ENCODE results near the gene TNRC6A.
"Not testable (repeated sequence)": the region's sequence is repeated elsewhere in the genome, so short reads cannot be mapped to it uniquely, and the experiment has no call there.

The TNRC6A gene

DNA sequence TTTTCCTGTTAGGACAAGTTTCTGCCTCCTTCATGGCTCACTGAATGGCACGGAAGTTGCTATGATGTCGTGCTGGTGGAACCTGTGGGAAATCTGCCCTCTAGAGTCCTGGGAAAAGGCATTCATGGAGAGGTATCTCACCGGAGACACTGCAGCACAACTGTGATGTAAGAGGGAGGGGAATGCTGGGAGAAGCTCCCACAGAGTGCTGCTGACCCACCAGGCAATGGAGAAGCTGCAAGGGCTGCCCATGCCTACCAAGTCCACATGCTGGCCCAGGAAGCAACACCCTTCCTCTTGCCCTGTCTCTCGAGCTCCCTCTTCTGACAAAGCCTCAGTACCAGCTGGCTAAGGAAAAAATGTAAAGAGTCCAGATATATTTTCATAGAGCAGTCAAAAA, 71.1 kb downstream of the TNRC6A start:
- no peaks in the 10 kb centered on the region for H3K4me1 ChIP-seq (ENCODE audit: insufficient read depth, poor library complexity, severe bottlenecking)
- H3K27ac ChIP-seq (ENCODE audit: poor library complexity, severe bottlenecking), result no peak overlapping the region
- no peaks in the 10 kb centered on the region for H3K9me3 ChIP-seq (ENCODE audit: severe bottlenecking)
- no peak for DNase-seq (ENCODE audit: low spot score)
- ATAC-seq (ENCODE audit: low read depth), result peak; percentile 70
- H3K4me3 ChIP-seq (ENCODE audit: severe bottlenecking), result no peak overlapping the region
- TF ChIP-seq, protein P1, sequence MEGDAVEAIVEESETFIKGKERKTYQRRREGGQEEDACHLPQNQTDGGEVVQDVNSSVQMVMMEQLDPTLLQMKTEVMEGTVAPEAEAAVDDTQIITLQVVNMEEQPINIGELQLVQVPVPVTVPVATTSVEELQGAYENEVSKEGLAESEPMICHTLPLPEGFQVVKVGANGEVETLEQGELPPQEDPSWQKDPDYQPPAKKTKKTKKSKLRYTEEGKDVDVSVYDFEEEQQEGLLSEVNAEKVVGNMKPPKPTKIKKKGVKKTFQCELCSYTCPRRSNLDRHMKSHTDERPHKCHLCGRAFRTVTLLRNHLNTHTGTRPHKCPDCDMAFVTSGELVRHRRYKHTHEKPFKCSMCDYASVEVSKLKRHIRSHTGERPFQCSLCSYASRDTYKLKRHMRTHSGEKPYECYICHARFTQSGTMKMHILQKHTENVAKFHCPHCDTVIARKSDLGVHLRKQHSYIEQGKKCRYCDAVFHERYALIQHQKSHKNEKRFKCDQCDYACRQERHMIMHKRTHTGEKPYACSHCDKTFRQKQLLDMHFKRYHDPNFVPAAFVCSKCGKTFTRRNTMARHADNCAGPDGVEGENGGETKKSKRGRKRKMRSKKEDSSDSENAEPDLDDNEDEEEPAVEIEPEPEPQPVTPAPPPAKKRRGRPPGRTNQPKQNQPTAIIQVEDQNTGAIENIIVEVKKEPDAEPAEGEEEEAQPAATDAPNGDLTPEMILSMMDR (IDR thresholded peaks at IDR 0.05; ENCODE audit: poor library complexity, severe bottlenecking), result peak; percentile 56
- peaks cover 95% of the 10 kb centered on the region for H3K36me3 ChIP-seq (ENCODE audit: low read depth)
- H3K27me3 ChIP-seq (ENCODE audit: insufficient read depth, poor library complexity, severe bottlenecking), result no peaks in the 10 kb centered on the region

DNA sequence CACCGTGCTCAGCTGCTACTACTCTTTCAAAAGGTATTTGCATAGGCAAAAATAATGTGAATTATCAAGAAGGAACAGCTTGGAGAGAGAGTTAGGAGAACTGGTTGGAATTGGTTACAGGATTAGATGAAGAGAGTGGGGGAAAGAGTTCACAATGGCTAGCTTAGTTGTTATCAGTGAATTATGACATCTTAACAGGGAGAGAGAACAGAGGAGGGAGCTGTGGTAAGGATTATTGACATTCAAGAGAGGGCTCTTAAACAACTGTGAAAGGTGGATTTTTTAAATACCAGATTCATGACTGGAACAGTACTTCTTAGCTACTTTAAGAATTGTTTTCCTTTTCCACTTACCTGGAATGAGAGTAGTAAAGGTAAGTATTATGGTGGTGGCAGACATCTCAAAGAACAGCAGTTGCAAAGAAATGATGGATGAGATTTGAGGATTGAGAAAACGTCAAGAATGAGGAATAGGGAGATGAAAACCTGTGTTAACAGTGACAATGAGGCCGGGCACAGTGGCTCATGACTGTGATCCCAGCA, 72.4 kb downstream of the TNRC6A start:
- Histone ChIP-seq H3K27me3 (ENCODE audit: insufficient read depth, poor library complexity, severe bottlenecking) (no peaks in the 10 kb centered on the region), H3K9me3 (ENCODE audit: severe bottlenecking) (no peaks in the 10 kb centered on the region), H3K4me1 (ENCODE audit: insufficient read depth, poor library complexity, severe bottlenecking) (no peaks in the 10 kb centered on the region), H3K36me3 (ENCODE audit: low read depth) (peaks cover 95% of the 10 kb centered on the region), H3K27ac (ENCODE audit: poor library complexity, severe bottlenecking) (no peak overlapping the region), H3K4me3 (ENCODE audit: severe bottlenecking) (no peak overlapping the region)
- TF ChIP-seq, protein P1 (IDR thresholded peaks at IDR 0.05; ENCODE audit: poor library complexity, severe bottlenecking), result no peak
- ATAC-seq (ENCODE audit: low read depth), result no peak
- no peak for DNase-seq (ENCODE audit: low spot score)

DNA sequence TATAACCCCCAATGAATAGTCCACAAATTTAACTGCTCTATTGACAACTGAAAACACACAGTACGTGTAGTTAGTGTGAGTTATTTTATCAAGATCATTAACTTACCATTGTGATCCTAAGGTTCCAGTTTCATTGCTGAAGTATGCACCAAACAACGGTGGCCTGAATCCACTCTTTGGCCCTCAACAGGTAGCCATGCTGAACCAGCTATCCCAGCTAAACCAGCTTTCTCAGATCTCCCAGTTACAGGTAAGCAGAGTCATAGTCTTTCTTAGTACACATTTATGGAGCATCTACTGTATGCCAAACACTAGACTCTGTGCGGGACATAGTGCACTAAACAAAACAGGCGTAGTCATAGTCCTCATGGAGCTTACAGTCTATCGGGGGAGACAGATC, 76.0 kb downstream of the TNRC6A start:
- ATAC-seq (ENCODE audit: low read depth) (no peak), DNase-seq (ENCODE audit: low spot score) (no peak)
- Histone ChIP-seq H3K9me3 (ENCODE audit: severe bottlenecking) (no peaks in the 10 kb centered on the region), H3K4me1 (ENCODE audit: insufficient read depth, poor library complexity, severe bottlenecking) (no peaks in the 10 kb centered on the region), H3K27ac (ENCODE audit: poor library complexity, severe bottlenecking) (no peak overlapping the region), H3K4me3 (ENCODE audit: severe bottlenecking) (no peak overlapping the region), H3K27me3 (ENCODE audit: insufficient read depth, poor library complexity, severe bottlenecking) (no peaks in the 10 kb centered on the region), H3K36me3 (ENCODE audit: low read depth) (peaks cover 97% of the 10 kb centered on the region)
- TF ChIP-seq, protein P1 (IDR thresholded peaks at IDR 0.05; ENCODE audit: poor library complexity, severe bottlenecking), result no peak

DNA sequence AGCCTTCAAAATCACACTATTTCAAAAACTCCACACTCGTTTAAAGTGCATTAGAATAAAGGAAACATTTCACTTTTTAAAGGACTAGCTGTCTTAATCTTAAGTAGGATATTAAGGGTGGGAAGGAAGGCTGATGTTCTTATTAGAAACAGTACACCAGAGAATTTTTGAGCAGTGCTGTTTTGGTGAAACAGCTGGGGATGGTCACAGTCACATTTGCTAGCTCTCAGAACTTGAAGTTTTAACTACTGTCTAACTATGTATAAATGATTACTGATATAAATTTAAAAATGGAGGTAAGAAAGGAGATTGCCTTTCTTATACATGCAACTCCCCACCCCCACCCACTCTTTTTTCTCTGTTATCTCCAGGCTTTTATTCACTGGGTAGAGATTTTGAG, 77.8 kb downstream of the TNRC6A start:
- Histone ChIP-seq H3K27me3 (ENCODE audit: insufficient read depth, poor library complexity, severe bottlenecking) (no peaks in the 10 kb centered on the region), H3K9me3 (ENCODE audit: severe bottlenecking) (no peaks in the 10 kb centered on the region), H3K4me3 (ENCODE audit: severe bottlenecking) (no peak overlapping the region), H3K27ac (ENCODE audit: poor library complexity, severe bottlenecking) (no peak overlapping the region), H3K4me1 (ENCODE audit: insufficient read depth, poor library complexity, severe bottlenecking) (no peaks in the 10 kb centered on the region), H3K36me3 (ENCODE audit: low read depth) (peaks cover 96% of the 10 kb centered on the region)
- TF ChIP-seq, protein P1 (IDR thresholded peaks at IDR 0.05; ENCODE audit: poor library complexity, severe bottlenecking), result no peak
- DNase-seq (ENCODE audit: low spot score) (no peak), ATAC-seq (ENCODE audit: low read depth) (no peak)

DNA sequence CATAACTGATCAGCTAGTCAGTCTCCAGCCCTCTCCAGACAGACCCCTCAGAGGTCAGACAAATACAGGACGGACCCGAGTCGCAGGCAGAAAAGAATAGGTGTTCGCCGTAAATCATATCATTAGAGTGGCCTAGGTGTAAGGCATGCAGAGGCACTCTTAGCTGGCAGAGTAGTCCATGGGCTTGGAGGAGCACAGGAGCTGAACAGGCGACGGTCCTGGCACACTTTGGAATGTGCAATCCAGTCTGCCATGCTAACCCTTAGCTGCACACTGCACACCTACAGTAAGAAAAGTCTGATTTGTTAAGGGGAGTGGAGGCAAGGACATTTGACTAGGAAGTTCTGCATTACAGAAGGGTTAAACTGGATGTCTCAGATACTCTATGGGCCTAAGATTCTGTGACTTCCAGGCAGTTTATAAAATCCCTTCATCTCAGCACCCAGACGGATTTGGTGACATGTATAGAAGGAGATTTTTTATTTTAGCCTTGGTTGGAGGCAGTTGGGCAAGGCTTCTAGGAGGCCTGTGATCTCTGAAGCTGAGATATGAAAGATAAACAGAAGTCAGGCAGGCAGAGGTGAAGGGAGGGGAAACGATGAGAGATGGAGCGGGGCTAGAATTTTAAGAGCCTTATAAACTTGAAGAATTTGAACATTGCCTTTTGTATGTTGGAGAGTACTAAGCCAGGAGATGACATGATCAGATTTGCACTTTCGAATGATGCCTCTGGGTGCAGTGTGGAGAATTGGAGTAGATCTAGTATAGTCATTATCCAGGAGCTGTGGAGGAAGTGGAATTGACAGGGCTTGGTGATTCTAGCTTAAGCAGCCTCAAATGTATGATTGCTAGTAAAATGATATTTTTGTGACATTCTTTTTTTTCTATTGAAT, 81.7 kb downstream of the TNRC6A start:
- Histone ChIP-seq H3K27ac (ENCODE audit: poor library complexity, severe bottlenecking) (no peak overlapping the region), H3K27me3 (ENCODE audit: insufficient read depth, poor library complexity, severe bottlenecking) (no peaks in the 10 kb centered on the region), H3K4me1 (ENCODE audit: insufficient read depth, poor library complexity, severe bottlenecking) (no peaks in the 10 kb centered on the region), H3K4me3 (ENCODE audit: severe bottlenecking) (no peak overlapping the region), H3K9me3 (ENCODE audit: severe bottlenecking) (no peaks in the 10 kb centered on the region), H3K36me3 (ENCODE audit: low read depth) (peaks cover 94% of the 10 kb centered on the region)
- DNase-seq (ENCODE audit: low spot score), result no peak
- TF ChIP-seq, protein P1 (IDR thresholded peaks at IDR 0.05; ENCODE audit: poor library complexity, severe bottlenecking), result no peak
- ATAC-seq (ENCODE audit: low read depth), result no peak

DNA sequence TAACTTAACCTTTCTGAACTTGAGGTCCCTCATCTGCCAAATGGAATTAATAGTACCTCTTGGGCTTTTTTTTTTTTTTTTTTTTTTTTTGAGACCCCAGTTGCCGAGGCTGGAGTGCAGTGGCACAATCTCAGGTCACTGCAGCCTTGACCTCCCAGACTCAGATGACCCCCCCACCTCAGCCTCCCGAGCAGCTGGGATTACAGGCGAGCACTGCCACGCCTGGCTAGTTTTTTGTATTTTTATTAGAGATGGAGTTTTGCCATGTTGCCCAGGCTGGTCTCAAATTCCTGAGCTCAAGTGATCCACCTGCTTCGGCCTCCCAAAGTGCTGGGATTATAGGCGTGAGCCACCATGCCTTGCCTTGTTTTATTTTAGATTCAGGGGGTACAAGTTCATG, 83.4 kb downstream of the TNRC6A start:
- ATAC-seq (ENCODE audit: low read depth); DNase-seq (ENCODE audit: low spot score); H3K4me1 ChIP-seq (ENCODE audit: insufficient read depth, poor library complexity, severe bottlenecking); H3K4me3 ChIP-seq (ENCODE audit: severe bottlenecking); H3K27ac ChIP-seq (ENCODE audit: poor library complexity, severe bottlenecking); H3K9me3 ChIP-seq (ENCODE audit: severe bottlenecking); H3K27me3 ChIP-seq (ENCODE audit: insufficient read depth, poor library complexity, severe bottlenecking): not testable (repeated sequence)
- peaks cover 94% of the 10 kb centered on the region for H3K36me3 ChIP-seq (ENCODE audit: low read depth)
